IPS-18a (cell line): ENCODE data around the gene ANKRD44.

ENCODE experiments used
- H3K27ac ChIP-seq: one replicate; pipeline ENCODE4 v1.5.1; 2013; ENCODE audit warnings: low read length
- H3K27me3 ChIP-seq: one replicate; pipeline ENCODE4 v1.6.1; 2013; ENCODE audit warnings: mild to moderate bottlenecking, low read length; ENCODE audit not compliant: control insufficient read depth, insufficient read depth
- H3K36me3 ChIP-seq: one replicate; pipeline ENCODE4 v1.6.1; 2013; ENCODE audit warnings: low read depth, low read length; ENCODE audit not compliant: control insufficient read depth
- H3K4me1 ChIP-seq: one replicate; pipeline ENCODE4 v1.6.1; 2013; ENCODE audit warnings: low read depth, low read length; ENCODE audit not compliant: control insufficient read depth
- H3K4me3 ChIP-seq: one replicate; pipeline ENCODE4 v1.5.1; 2013; ENCODE audit warnings: low read length
- H3K9ac ChIP-seq: one replicate; pipeline ENCODE4 v1.6.1; 2013; ENCODE audit warnings: mild to moderate bottlenecking, low read length, moderate library complexity
- H3K9me3 ChIP-seq: one replicate; pipeline ENCODE4 v1.6.1; 2013; ENCODE audit warnings: low read depth, low read length; ENCODE audit not compliant: control insufficient read depth

Gene ANKRD44

GRCh38 chr2:197266477-197266876 is 44.1 kb downstream of the ANKRD44 start:
- no peak overlapping the region for H3K27ac ChIP-seq
- no peaks in the 10 kb centered on the region for H3K9me3 ChIP-seq
- H3K9ac ChIP-seq = no peak overlapping the region
- H3K4me3 ChIP-seq = no peak overlapping the region
- H3K27me3 ChIP-seq = no peaks in the 10 kb centered on the region
- H3K36me3 ChIP-seq = no peaks in the 10 kb centered on the region
- H3K4me1 ChIP-seq = no peaks in the 10 kb centered on the region

GRCh38 chr2:197265924-197266323 is 44.7 kb downstream of the ANKRD44 start:
- Histone ChIP-seq H3K9me3 (no peaks in the 10 kb centered on the region), H3K9ac (no peak overlapping the region), H3K27me3 (no peaks in the 10 kb centered on the region), H3K27ac (no peak overlapping the region), H3K4me3 (no peak overlapping the region), H3K36me3 (no peaks in the 10 kb centered on the region), H3K4me1 (no peaks in the 10 kb centered on the region)

DNA sequence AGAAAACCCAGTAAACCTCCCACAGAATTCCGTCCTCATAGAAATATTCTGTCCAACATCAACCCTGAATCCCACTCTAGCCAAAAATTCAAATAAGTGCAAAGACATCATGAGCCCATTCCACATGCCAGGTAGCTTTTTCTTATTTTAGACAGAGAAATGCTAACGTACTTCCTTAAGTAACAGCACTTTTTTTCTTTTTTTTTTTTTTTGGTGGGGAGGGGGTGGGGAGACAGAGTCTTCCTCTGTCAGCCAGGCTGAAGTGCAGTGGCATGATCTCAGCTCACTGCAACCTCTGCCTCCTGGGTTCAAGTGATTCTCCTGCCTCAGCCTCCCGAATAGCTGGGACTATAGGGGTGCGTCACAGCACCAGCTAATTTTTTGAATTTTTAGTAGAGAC is 45.5 kb downstream of the ANKRD44 start:
- Histone ChIP-seq H3K36me3 (no peaks in the 10 kb centered on the region), H3K9me3 (no peaks in the 10 kb centered on the region), H3K27me3 (no peaks in the 10 kb centered on the region), H3K9ac (no peak overlapping the region), H3K4me3 (no peak overlapping the region), H3K27ac (no peak overlapping the region), H3K4me1 (no peaks in the 10 kb centered on the region)

DNA sequence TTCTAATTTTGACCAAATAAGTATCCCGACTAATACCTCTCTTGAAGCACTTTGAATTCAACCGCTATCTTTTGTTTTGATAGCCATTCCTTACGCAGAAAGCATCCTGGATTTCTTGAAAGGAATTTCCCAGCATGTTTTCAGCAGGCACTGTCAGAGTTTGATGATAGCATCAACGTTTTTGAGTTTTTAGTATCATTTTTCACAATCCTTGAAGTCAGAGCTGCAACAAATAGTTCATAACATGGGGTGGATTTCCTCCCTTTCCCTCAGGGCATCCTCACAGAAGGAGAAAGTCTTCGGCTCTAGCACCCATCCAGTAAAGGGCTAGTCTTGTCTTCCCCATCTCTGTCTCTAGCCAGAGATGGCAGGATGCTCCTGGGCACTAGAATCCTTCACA is 46.2 kb downstream of the ANKRD44 start:
- Histone ChIP-seq H3K9me3 (no peaks in the 10 kb centered on the region), H3K36me3 (no peaks in the 10 kb centered on the region), H3K27ac (no peak overlapping the region), H3K4me3 (no peak overlapping the region), H3K27me3 (no peaks in the 10 kb centered on the region), H3K9ac (no peak overlapping the region), H3K4me1 (no peaks in the 10 kb centered on the region)

GRCh38 chr2:197263077-197263476 is 47.5 kb downstream of the ANKRD44 start:
- no peaks in the 10 kb centered on the region for H3K27me3 ChIP-seq
- H3K36me3 ChIP-seq = no peaks in the 10 kb centered on the region
- no peak overlapping the region for H3K27ac ChIP-seq
- no peaks in the 10 kb centered on the region for H3K9me3 ChIP-seq
- H3K9ac ChIP-seq = no peak overlapping the region
- no peak overlapping the region for H3K4me3 ChIP-seq
- no peaks in the 10 kb centered on the region for H3K4me1 ChIP-seq

- Histone ChIP-seq H3K27ac (no peak overlapping the region), H3K27me3 (no peaks in the 10 kb centered on the region), H3K4me3 (no peak overlapping the region), H3K9ac (no peak overlapping the region), H3K9me3 (no peaks in the 10 kb centered on the region), H3K36me3 (no peaks in the 10 kb centered on the region), H3K4me1 (no peaks in the 10 kb centered on the region)
These were observed 48.8 kb downstream of the ANKRD44 start for GRCh38 chr2:197261808-197262226.

DNA sequence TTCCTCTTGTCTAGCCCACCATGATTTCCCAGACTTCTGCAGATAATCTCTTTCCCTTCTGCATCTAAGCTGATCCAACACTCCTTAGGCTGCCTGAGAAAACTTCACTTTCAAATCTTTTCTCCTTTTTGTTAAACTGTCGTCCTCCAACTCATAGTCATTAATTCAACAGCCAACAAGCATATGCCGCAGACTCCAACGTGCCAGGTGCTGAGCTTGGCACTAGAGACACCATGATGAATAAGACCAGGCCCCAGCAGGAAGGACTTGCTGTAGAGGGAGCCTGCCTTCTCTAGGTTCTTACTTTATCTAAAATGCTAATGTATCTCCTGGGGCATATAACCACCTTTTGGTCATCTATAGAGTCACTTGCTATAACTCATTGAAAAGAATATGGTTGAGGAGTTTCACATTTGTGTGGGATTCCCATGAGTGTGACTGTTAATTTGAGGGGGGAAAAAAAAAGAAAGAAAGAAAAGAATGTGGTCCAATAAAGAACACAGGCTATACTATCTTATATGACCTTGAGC is 51.0 kb downstream of the ANKRD44 start:
- Histone ChIP-seq H3K9me3 (no peaks in the 10 kb centered on the region), H3K9ac (no peak overlapping the region), H3K4me1 (peaks cover 3% of the 10 kb centered on the region), H3K4me3 (no peak overlapping the region), H3K27ac (no peak overlapping the region), H3K36me3 (no peaks in the 10 kb centered on the region), H3K27me3 (no peaks in the 10 kb centered on the region)

DNA sequence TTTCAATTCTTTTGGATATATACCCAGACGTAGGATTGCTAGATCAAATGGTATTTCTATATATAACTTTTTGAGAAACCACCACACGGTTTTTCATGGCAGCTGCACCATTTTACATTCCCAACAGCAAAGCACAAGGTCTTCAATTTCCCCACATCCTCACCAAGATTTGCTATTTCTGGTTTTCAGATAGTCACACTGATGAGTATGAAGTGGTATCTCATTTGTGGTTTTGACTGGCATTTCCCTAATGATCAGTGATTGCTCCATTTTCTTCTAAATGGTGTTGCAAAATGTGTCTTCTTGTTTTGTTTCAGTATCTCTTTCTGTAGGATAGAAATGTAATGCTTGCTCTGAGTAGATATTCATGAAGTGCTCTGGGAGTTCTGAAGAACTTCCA is 52.0 kb downstream of the ANKRD44 start:
- Histone ChIP-seq H3K36me3 (no peaks in the 10 kb centered on the region), H3K4me1 (peaks cover 3% of the 10 kb centered on the region), H3K9ac (no peak overlapping the region), H3K4me3 (no peak overlapping the region), H3K27me3 (no peaks in the 10 kb centered on the region), H3K9me3 (no peaks in the 10 kb centered on the region), H3K27ac (no peak overlapping the region)

- no peak overlapping the region for H3K4me3 ChIP-seq
These were observed 53.9 kb downstream of the ANKRD44 start for GRCh38 chr2:197256547-197257170.

DNA sequence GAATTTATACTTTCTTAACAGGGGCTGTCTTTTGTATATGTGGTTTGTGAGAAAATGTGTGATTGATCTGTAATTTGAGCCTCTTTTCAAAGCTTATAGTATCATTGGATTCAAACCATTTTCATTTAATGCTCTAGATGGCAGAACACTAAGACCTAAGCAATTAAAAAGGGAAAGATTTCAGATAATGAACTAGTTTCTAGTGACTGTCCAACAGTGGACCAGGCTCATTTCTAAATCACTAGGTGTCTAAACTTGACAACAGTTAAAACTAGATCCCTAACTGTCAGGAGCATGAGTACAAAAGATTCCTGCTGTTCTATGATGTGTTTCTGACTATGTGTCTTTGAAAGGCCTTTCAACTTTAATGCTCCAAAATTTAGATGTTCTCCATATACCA is 54.6 kb downstream of the ANKRD44 start:
- H3K4me3 ChIP-seq = no peak overlapping the region
- H3K4me1 ChIP-seq = peaks cover 3% of the 10 kb centered on the region
- no peaks in the 10 kb centered on the region for H3K36me3 ChIP-seq
- H3K27me3 ChIP-seq = no peaks in the 10 kb centered on the region
- no peak overlapping the region for H3K27ac ChIP-seq
- no peaks in the 10 kb centered on the region for H3K9me3 ChIP-seq
- no peak overlapping the region for H3K9ac ChIP-seq

More at GRCh38 chr2:197256547-197257170, 53.9 kb downstream of the ANKRD44 start:
- Histone ChIP-seq H3K36me3 (no peaks in the 10 kb centered on the region), H3K9me3 (no peaks in the 10 kb centered on the region), H3K4me1 (peaks cover 3% of the 10 kb centered on the region), H3K9ac (no peak overlapping the region), H3K27ac (no peak overlapping the region), H3K27me3 (no peaks in the 10 kb centered on the region)

DNA sequence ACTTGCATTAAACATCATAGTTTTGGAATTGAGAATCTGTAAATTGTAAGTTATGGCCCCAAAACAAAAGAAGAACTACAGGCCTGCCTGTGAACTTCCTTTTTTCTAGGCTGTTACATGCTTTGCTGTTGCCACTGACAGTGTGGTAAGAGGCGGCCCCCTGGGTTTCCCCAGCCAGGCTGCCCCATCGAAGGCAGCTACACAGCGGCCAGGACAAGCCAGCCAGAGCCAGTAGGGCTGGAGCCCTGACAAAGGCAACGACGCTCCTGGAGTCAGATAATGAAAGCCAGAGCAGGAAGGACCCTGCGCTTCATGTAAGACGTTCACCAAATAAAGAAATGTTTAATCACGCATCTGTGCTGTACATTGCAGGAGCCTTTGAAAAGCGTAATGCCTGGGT is 55.0 kb downstream of the ANKRD44 start:
- no peaks in the 10 kb centered on the region for H3K9me3 ChIP-seq
- no peaks in the 10 kb centered on the region for H3K36me3 ChIP-seq
- H3K4me3 ChIP-seq = no peak overlapping the region
- no peak overlapping the region for H3K27ac ChIP-seq
- no peak overlapping the region for H3K9ac ChIP-seq
- peaks cover 3% of the 10 kb centered on the region for H3K4me1 ChIP-seq
- no peaks in the 10 kb centered on the region for H3K27me3 ChIP-seq

- Histone ChIP-seq H3K9ac (no peak overlapping the region), H3K4me1 (peaks cover 3% of the 10 kb centered on the region), H3K36me3 (no peaks in the 10 kb centered on the region), H3K4me3 (no peak overlapping the region), H3K9me3 (no peaks in the 10 kb centered on the region), H3K27ac (no peak overlapping the region), H3K27me3 (no peaks in the 10 kb centered on the region)
These were observed 55.6 kb downstream of the ANKRD44 start for GRCh38 chr2:197254776-197255530.
